IMR-90 (cell line): ENCODE data around the gene DENND1C. TPM values are rescaled to one million over a fixed set of nuclear protein-coding genes. Genes with fewer than 3 reads are reported as not detected.

ENCODE experiments used
- ATAC-seq: fragments of 200-7000 bp; cut with Tn5 transposase; 2 replicates; pipeline ENCODE4 v1.9.1; 2020; ENCODE audit warnings: low read depth, mild to moderate bottlenecking, moderate library complexity
- Bru-seq: library from RNA; stranded (reverse); fragments of 400-500 nt; gene quantifications from one replicate; lab custom pipeline; 2021; lab: Mats Ljungman, UMichigan
- BruChase-seq, 2 experiments: library from RNA; stranded (reverse); fragments of 400-500 nt; gene quantifications; one replicate each; lab custom pipeline; 2021; lab: Mats Ljungman, UMichigan
- BruUV-seq: library from RNA; stranded (reverse); fragments of 400-500 nt; replicated peaks from 2 replicates; lab custom pipeline; 2021; lab: Mats Ljungman, UMichigan
- CTCF ChIA-PET: fragments of 300-600 bp; formaldehyde crosslinking; extraction: SDS; loops from one replicate; lab custom pipeline; 2021; ENCODE audit warnings: antibody characterized with exemption; lab: Yijun Ruan, JAX
- POLR2A ChIA-PET: fragments of 300-600 bp; sonication (Branson Sonifier 250); formaldehyde crosslinking; loops from one replicate; lab custom pipeline; 2022; ENCODE audit warnings: antibody characterized with exemption; ENCODE audit not compliant: unreplicated experiment; lab: Charles Lee
- DNase-seq: peaks from one replicate; pipeline ENCODE4 v3.0.0; 2013
- H2AFZ ChIP-seq: replicated peaks from 2 replicates; pipeline ENCODE3; 2013; ENCODE audit warnings: low read length, mild to moderate bottlenecking; ENCODE audit not compliant: poor library complexity
- H2AK5ac ChIP-seq: 2 replicates; pipeline ENCODE4 v1.6.1; 2013; ENCODE audit warnings: low read depth, low read length, inconsistent platforms
- H2AK9ac ChIP-seq: replicated peaks from 2 replicates; pipeline ENCODE3; 2013; ENCODE audit warnings: mild to moderate bottlenecking, low read depth, low read length, moderate library complexity; ENCODE audit not compliant: poor library complexity
- H2BK120ac ChIP-seq: 2 replicates; pipeline ENCODE4 v1.6.1; 2013; ENCODE audit warnings: low read depth, low read length, inconsistent platforms
- H2BK15ac ChIP-seq: 3 replicates; pipeline ENCODE4 v1.6.1; 2013; ENCODE audit warnings: low read depth, low read length, inconsistent platforms
- H2BK20ac ChIP-seq: 2 replicates; pipeline ENCODE4 v1.6.1; 2013; ENCODE audit warnings: low read depth, mild to moderate bottlenecking, inconsistent platforms, low read length, moderate library complexity
- H2BK5ac ChIP-seq: 2 replicates; pipeline ENCODE4 v1.6.1; 2013; ENCODE audit warnings: mild to moderate bottlenecking, low read depth, low read length, inconsistent platforms; ENCODE audit not compliant: poor library complexity, severe bottlenecking
- H3K14ac ChIP-seq: replicated peaks from 2 replicates; pipeline ENCODE4 v1.6.1; 2013; ENCODE audit warnings: low read depth, low read length, inconsistent platforms
- H3K18ac ChIP-seq: 2 replicates; pipeline ENCODE4 v1.6.1; 2013; ENCODE audit warnings: low read depth, low read length, control low read depth
- H3K23ac ChIP-seq: 2 replicates; pipeline ENCODE4 v1.6.1; 2013; ENCODE audit warnings: low read depth, low read length, inconsistent platforms
- H3K27ac ChIP-seq: 2 replicates; pipeline ENCODE4 v1.5.1; 2013; ENCODE audit warnings: mild to moderate bottlenecking, control low read depth, low read length; ENCODE audit not compliant: insufficient read depth
- H3K27me3 ChIP-seq: 2 replicates; pipeline ENCODE4 v1.6.1; 2013; ENCODE audit warnings: low read length; ENCODE audit not compliant: control insufficient read depth, insufficient read depth
- H3K36me3 ChIP-seq: 2 replicates; pipeline ENCODE4 v1.6.1; 2013; ENCODE audit warnings: low read length, mixed read lengths; ENCODE audit not compliant: control insufficient read depth, insufficient read depth
- H3K4ac ChIP-seq: 2 replicates; pipeline ENCODE4 v1.6.1; 2013; ENCODE audit warnings: low read depth, low read length, inconsistent platforms
- H3K4me1 ChIP-seq: 2 replicates; pipeline ENCODE4 v1.6.1; 2013; ENCODE audit warnings: low read length, mixed read lengths; ENCODE audit not compliant: control insufficient read depth, insufficient read depth
- H3K4me2 ChIP-seq: 2 replicates; pipeline ENCODE4 v1.6.1; 2013; ENCODE audit warnings: low read depth, mild to moderate bottlenecking, control low read depth, low read length, moderate library complexity
- H3K4me3 ChIP-seq: 2 replicates; pipeline ENCODE4 v1.5.1; 2013; ENCODE audit warnings: low read depth, mild to moderate bottlenecking, control low read depth, low read length, moderate library complexity; ENCODE audit not compliant: insufficient read depth
- H3K56ac ChIP-seq: 2 replicates; pipeline ENCODE4 v1.6.1; 2013; ENCODE audit warnings: low read length, inconsistent platforms; ENCODE audit not compliant: insufficient read depth; ENCODE audit errors: extremely low read depth
- H3K79me1 ChIP-seq, 2 experiments: 2 replicates each; pipeline ENCODE4 v1.6.1; 2013; ENCODE audit warnings: low read length in 2 of 2, inconsistent platforms in 1 of 2, low read depth in 1 of 2
- H3K9ac ChIP-seq: 2 replicates; pipeline ENCODE4 v1.6.1; 2013; ENCODE audit warnings: low read depth, low read length, control low read depth
- H3K9me1 ChIP-seq: 2 replicates; pipeline ENCODE4 v1.6.1; 2013; ENCODE audit warnings: low read length, inconsistent platforms; ENCODE audit not compliant: insufficient read depth
- H3K9me3 ChIP-seq: 2 replicates; pipeline ENCODE4 v1.6.1; 2013; ENCODE audit warnings: low read length; ENCODE audit not compliant: control insufficient read depth, insufficient read depth
- H4K20me1 ChIP-seq: 2 replicates; pipeline ENCODE4 v1.6.1; 2013; ENCODE audit warnings: low read length, inconsistent platforms; ENCODE audit not compliant: insufficient read depth
- H4K5ac ChIP-seq: 2 replicates; pipeline ENCODE4 v1.6.1; 2013; ENCODE audit warnings: mild to moderate bottlenecking, low read depth, low read length, control low read depth
- H4K8ac ChIP-seq, 2 experiments: 2 replicates each; pipeline ENCODE4 v1.6.1; 2013; ENCODE audit warnings: low read depth in 2 of 2, low read length in 2 of 2, control low read depth in 1 of 2, inconsistent platforms in 1 of 2
- H4K91ac ChIP-seq: 2 replicates; pipeline ENCODE4 v1.6.1; 2013; ENCODE audit warnings: low read depth, low read length, inconsistent platforms; ENCODE audit not compliant: insufficient read depth
- FOS ChIP-seq: fragments of 150-350 bp; IDR thresholded peaks from 2 replicates; pipeline ENCODE4 v1.6.1; 2016; ENCODE audit warnings: low read depth, low read length
- MAZ ChIP-seq: IDR thresholded peaks from 2 replicates; pipeline ENCODE4 v1.6.1; 2012; ENCODE audit warnings: low read depth, mild to moderate bottlenecking, low read length, improper control_type of control experiment, moderate library complexity, borderline replicate concordance
- MXI1 ChIP-seq: IDR thresholded peaks from 2 replicates; pipeline ENCODE4 v1.6.1; 2012; ENCODE audit warnings: low read depth, mild to moderate bottlenecking, low read length, moderate library complexity, borderline replicate concordance
- NFE2L2 ChIP-seq: fragments of 150-350 bp; IDR thresholded peaks from 2 replicates; pipeline ENCODE4 v1.6.1; 2016; ENCODE audit warnings: low read depth, mild to moderate bottlenecking, low read length
- POLR2A ChIP-seq: IDR thresholded peaks from 2 replicates; pipeline ENCODE4 v1.6.1; 2012; ENCODE audit warnings: mild to moderate bottlenecking, low read depth, low read length
- RAD21 ChIP-seq: IDR thresholded peaks from 2 replicates; pipeline ENCODE4 v1.6.1; 2012; ENCODE audit warnings: low read length, improper control_type of control experiment
- RCOR1 ChIP-seq: IDR thresholded peaks from 2 replicates; pipeline ENCODE4 v1.6.1; 2012; ENCODE audit warnings: mild to moderate bottlenecking, low read length, improper control_type of control experiment; ENCODE audit not compliant: insufficient replicate concordance
- RFX5 ChIP-seq: IDR thresholded peaks from 2 replicates; pipeline ENCODE4 v1.8.0; 2012; ENCODE audit warnings: low read depth, mild to moderate bottlenecking, low read length, moderate library complexity
- SMC3 ChIP-seq: fragments of 150-350 bp; IDR thresholded peaks from 2 replicates; pipeline ENCODE4 v1.6.1; 2016; ENCODE audit warnings: low read depth, mild to moderate bottlenecking, antibody characterized with exemption, low read length, moderate library complexity
- WGBS, 2 experiments: methylation state at CpG; one replicate each; pipeline versions ENCODE4 v1.1.5 to v1.1.7; 2013; ENCODE audit warnings: missing lambda C conversion rate in 2 of 2; ENCODE audit not compliant: insufficient read length in 1 of 2; ENCODE audit errors: extremely low coverage in 2 of 2; 5-methylcytosine and 5-hydroxymethylcytosine counted together
- dilution Hi-C: fragments of 300-500 bp; cut with HindIII; formaldehyde crosslinking; loops from one replicate; pipeline ENCODE4 v1.14.3; 2018; ENCODE audit warnings: low sequenced_read_pairs; ENCODE audit not compliant: unreplicated experiment
- in situ Hi-C: fragments of 300-500 bp; cut with MboI; formaldehyde crosslinking; loops from 3 replicates; pipeline ENCODE4 v1.14.3; 2019; ENCODE audit warnings: low sequenced_read_pairs, inconsistent platforms, mixed read lengths
- intact Hi-C: fragments of 100-400 bp; cut with micrococcal nuclease; formaldehyde crosslinking; loops from 2 replicates; pipeline ENCODE4 v1.10.0; 2022
- long read RNA-seq: library from polyadenylated mRNA; unstranded; transcript quantifications from one replicate; pipeline ENCODE4 v2.0.0, GENCODE V29; 2021; ENCODE audit not compliant: unreplicated experiment
- polyA plus RNA-seq, 3 experiments: library from polyadenylated mRNA; depleted of rRNA; stranded (reverse); fragments of >200 nt; gene quantifications; 2 replicates each; pipeline ENCODE4 v1.2.3, GENCODE V29; 2012; ENCODE audit warnings: low replicate concordance in 1 of 3
- total RNA-seq: library from RNA; depleted of rRNA; stranded (reverse); fragments of >200 nt; gene quantifications from 2 replicates; pipeline ENCODE4 v1.2.3, GENCODE V29; 2012; rRNA removed
- TF ChIP-seq, protein P1 (sequence below): conservative IDR thresholded peaks from 2 replicates; pipeline ENCODE4 v1.5.1; 2012; ENCODE audit warnings: mild to moderate bottlenecking, low read depth, low read length, improper control_type of control experiment

The DENND1C gene
- total RNA-seq (not detected in 2 replicates), polyA plus RNA-seq (2012; rRNA removed) (not detected in 2 replicates), Bru-seq, nascent RNA (not detected), BruChase-seq, experiment 1, labeled RNA remaining after a 6-hour chase (not detected), BruChase-seq, experiment 2, labeled RNA remaining after a 2-hour chase (not detected)
- not detected in 2 replicates for polyA plus RNA-seq (2012; cell fraction: cytosol; rRNA removed)
- polyA plus RNA-seq (2012; cell fraction: nucleus; rRNA removed; ENCODE audit: low replicate concordance) = 0.12 and 0.32 TPM in 2 replicates
- long read RNA-seq = 0 reads

DNA sequence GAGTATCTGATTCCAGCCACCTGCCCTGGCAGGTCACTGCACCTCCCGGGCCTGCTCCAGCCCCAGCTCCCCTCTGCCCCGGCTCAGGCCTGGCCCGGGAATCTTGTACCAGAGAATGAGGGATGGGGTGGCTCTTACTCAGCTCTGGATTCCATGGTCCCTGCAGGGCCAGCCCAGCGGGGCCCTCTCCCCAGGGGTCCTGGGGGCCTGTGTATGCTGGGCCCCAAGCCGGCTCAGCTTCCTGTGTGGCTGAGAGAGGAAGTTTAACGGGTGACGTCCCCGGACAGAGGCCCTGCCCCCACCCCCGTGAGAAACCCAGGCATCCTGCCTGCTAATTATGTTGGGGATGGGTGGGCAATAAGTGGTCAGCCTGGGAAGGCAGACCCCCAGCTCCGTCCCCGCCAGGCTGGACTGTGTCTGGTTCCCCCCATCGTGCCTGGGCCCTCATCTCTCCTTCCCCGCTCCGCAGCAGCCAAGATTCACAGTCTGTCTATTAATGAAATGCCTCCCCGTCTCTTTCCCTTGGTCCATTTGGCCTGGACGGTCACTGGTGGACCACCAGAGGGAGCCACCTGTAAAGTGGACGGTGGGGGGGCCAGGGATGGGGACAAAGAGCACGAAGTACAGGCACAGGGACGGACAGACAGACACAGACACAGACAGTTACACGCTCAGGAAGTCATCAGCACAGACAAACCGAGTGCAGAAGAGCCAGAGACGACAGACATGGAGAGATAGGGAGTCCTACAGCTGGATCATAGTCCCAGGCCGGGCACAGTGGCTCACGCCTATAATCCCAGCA is at the start of gene DENND1C:
Gene DENND1C, minus strand, starts transcription at position 247 of the 802 bp plus-strand sequence. Its CDS starts 92 bp downstream, at position 155.
- Histone ChIP-seq H4K91ac (no peak within 1 kb of the TSS), H3K23ac (no peak within 1 kb of the TSS), H2BK20ac (no peak within 1 kb of the TSS), H3K56ac (no peak within 1 kb of the TSS), H2BK120ac (no peak within 1 kb of the TSS), H4K8ac (no peak within 1 kb of the TSS), H3K4me3 (no peak within 1 kb of the TSS), H2BK5ac (no peak within 1 kb of the TSS), H3K9me1 (no peaks in the 10 kb centered on the region), H2AK5ac (no peak within 1 kb of the TSS), H2BK15ac (no peak within 1 kb of the TSS), H3K4me2 (no peak within 1 kb of the TSS), H3K4me1 (no peaks in the 10 kb centered on the region), H3K4ac (no peak within 1 kb of the TSS), H3K9ac (no peak within 1 kb of the TSS), H3K27ac (no peak within 1 kb of the TSS), H3K36me3 (no peaks in the 10 kb centered on the region), H3K14ac (no peak within 1 kb of the TSS), H3K79me1 (no peaks in the 10 kb centered on the region), H2AK9ac (no peak within 1 kb of the TSS), H4K20me1 (no peaks in the 10 kb centered on the region), H3K27me3 (peaks cover 1% of the 10 kb centered on the region; the same call in 1 of the 2 replicates), H2AFZ (no peak within 1 kb of the TSS), H3K9me3 (no peaks in the 10 kb centered on the region), H4K5ac (no peak within 1 kb of the TSS), H3K18ac (no peak within 1 kb of the TSS)
- ChIA-PET CTCF (no interaction called here), POLR2A (no interaction called here)
- in situ Hi-C loops = no loop called here
- ATAC-seq (peak; percentile 37; the same call in 1 of the 2 replicates), DNase-seq (no peak)
- WGBS, 2 experiments = 61% methylated on average over 9 of the region's 24 CpGs; no CpG with 5 or more reads in 1 of the 2 experiments
- dilution Hi-C loops = no loop called here
- TF ChIP-seq FOS (no peak), RCOR1 (no peak), POLR2A (no peak), SMC3 (peak; percentile 23; the same call in 1 of the 2 replicates), RAD21 (peak; percentile 24; the same call in 1 of the 2 replicates), NFE2L2 (no peak), MAZ (no peak), MXI1 (no peak), RFX5 (no peak)
- TF ChIP-seq, protein P1, sequence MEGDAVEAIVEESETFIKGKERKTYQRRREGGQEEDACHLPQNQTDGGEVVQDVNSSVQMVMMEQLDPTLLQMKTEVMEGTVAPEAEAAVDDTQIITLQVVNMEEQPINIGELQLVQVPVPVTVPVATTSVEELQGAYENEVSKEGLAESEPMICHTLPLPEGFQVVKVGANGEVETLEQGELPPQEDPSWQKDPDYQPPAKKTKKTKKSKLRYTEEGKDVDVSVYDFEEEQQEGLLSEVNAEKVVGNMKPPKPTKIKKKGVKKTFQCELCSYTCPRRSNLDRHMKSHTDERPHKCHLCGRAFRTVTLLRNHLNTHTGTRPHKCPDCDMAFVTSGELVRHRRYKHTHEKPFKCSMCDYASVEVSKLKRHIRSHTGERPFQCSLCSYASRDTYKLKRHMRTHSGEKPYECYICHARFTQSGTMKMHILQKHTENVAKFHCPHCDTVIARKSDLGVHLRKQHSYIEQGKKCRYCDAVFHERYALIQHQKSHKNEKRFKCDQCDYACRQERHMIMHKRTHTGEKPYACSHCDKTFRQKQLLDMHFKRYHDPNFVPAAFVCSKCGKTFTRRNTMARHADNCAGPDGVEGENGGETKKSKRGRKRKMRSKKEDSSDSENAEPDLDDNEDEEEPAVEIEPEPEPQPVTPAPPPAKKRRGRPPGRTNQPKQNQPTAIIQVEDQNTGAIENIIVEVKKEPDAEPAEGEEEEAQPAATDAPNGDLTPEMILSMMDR = peak; percentile 37
- BruUV-seq = no TSS peak
- intact Hi-C loops = no loop called here
